Measurements from ENCODE around the gene PAF1.

DNA sequence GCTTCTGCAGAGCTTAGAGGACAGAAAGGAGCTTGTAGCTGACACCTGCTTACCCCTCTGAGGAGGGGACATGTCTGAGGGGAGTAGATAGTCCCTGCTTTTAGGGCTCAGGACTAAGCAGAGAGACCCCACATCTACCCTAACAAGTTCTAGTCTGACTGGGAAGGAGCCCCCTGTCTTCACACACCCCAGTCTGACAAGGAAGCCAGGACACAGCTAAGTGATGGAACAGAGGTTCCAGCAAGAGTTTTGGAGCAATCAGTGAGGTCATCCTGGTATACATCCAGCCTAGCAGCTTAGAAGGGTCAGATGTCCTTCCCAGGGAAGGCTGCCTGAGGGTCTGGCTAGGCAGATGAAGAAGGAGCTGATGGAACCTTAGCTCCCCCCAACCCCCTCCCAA, 15.0 kb downstream of the PAF1 start:
- TF ChIP-seq, protein P1, sequence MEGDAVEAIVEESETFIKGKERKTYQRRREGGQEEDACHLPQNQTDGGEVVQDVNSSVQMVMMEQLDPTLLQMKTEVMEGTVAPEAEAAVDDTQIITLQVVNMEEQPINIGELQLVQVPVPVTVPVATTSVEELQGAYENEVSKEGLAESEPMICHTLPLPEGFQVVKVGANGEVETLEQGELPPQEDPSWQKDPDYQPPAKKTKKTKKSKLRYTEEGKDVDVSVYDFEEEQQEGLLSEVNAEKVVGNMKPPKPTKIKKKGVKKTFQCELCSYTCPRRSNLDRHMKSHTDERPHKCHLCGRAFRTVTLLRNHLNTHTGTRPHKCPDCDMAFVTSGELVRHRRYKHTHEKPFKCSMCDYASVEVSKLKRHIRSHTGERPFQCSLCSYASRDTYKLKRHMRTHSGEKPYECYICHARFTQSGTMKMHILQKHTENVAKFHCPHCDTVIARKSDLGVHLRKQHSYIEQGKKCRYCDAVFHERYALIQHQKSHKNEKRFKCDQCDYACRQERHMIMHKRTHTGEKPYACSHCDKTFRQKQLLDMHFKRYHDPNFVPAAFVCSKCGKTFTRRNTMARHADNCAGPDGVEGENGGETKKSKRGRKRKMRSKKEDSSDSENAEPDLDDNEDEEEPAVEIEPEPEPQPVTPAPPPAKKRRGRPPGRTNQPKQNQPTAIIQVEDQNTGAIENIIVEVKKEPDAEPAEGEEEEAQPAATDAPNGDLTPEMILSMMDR (IDR thresholded peaks at IDR 0.05; ENCODE audit: insufficient read depth, low read length), result no peak
- TF ChIP-seq, protein P2, sequence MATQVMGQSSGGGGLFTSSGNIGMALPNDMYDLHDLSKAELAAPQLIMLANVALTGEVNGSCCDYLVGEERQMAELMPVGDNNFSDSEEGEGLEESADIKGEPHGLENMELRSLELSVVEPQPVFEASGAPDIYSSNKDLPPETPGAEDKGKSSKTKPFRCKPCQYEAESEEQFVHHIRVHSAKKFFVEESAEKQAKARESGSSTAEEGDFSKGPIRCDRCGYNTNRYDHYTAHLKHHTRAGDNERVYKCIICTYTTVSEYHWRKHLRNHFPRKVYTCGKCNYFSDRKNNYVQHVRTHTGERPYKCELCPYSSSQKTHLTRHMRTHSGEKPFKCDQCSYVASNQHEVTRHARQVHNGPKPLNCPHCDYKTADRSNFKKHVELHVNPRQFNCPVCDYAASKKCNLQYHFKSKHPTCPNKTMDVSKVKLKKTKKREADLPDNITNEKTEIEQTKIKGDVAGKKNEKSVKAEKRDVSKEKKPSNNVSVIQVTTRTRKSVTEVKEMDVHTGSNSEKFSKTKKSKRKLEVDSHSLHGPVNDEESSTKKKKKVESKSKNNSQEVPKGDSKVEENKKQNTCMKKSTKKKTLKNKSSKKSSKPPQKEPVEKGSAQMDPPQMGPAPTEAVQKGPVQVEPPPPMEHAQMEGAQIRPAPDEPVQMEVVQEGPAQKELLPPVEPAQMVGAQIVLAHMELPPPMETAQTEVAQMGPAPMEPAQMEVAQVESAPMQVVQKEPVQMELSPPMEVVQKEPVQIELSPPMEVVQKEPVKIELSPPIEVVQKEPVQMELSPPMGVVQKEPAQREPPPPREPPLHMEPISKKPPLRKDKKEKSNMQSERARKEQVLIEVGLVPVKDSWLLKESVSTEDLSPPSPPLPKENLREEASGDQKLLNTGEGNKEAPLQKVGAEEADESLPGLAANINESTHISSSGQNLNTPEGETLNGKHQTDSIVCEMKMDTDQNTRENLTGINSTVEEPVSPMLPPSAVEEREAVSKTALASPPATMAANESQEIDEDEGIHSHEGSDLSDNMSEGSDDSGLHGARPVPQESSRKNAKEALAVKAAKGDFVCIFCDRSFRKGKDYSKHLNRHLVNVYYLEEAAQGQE (IDR thresholded peaks at IDR 0.05; ENCODE audit: insufficient replicate concordance, low read depth), result no peak
- no peak for TF ChIP-seq POLR2AphosphoS5 (IDR thresholded peaks at IDR 0.05; ENCODE audit: low read depth)
- TF ChIP-seq GABPA (IDR thresholded peaks at IDR 0.05; ENCODE audit: low read depth), result no peak
- TF ChIP-seq SPI1 (IDR thresholded peaks at IDR 0.05; ENCODE audit: borderline replicate concordance, low read depth), result no peak

All from HL-60 (cell line).